ENCODE data around the gene RNF145.

RNF145 gene

GRCh38 chr5:159113405-159113804 is 95.9 kb downstream of the RNF145 start:
- no peaks in the 10 kb centered on the region for H3K4me1 ChIP-seq (ENCODE audit: control insufficient read depth, insufficient read depth, low read length)
- H3K9me3 ChIP-seq (ENCODE audit: control insufficient read depth, low read length), result no peaks in the 10 kb centered on the region
- no peaks in the 10 kb centered on the region for H3K36me3 ChIP-seq (ENCODE audit: control insufficient read depth, insufficient read depth, low read length)
- no peaks in the 10 kb centered on the region for H3K27me3 ChIP-seq (ENCODE audit: control insufficient read depth, insufficient read depth, low read length)
- H3K4me3 ChIP-seq (ENCODE audit: low read length), result no peak overlapping the region
- no peak overlapping the region for H3K9ac ChIP-seq (ENCODE audit: low read length)

- Histone ChIP-seq H3K9me3 (ENCODE audit: control insufficient read depth, low read length) (no peaks in the 10 kb centered on the region), H3K9ac (ENCODE audit: low read length) (no peak overlapping the region), H3K4me1 (ENCODE audit: control insufficient read depth, insufficient read depth, low read length) (no peaks in the 10 kb centered on the region), H3K27me3 (ENCODE audit: control insufficient read depth, insufficient read depth, low read length) (peaks cover 1% of the 10 kb centered on the region), H3K4me3 (ENCODE audit: low read length) (no peak overlapping the region), H3K36me3 (ENCODE audit: control insufficient read depth, insufficient read depth, low read length) (no peaks in the 10 kb centered on the region)
These were observed 96.9 kb downstream of the RNF145 start for GRCh38 chr5:159112436-159112835.

Measured in mucosa of stomach (tissue), 1 donor.